Trophoblast cell (in vitro differentiated cells and primary cell): ENCODE data around the gene RECQL5.

Source experiments
- DNase-seq, 2 donors: peaks; one replicate each; pipeline ENCODE4 v3.0.0-alpha.2; 2016
- H2AFZ ChIP-seq: 2 replicates; pipeline ENCODE4 v1.6.1; 2013; ENCODE audit warnings: low read length, moderate library complexity, mild to moderate bottlenecking; ENCODE audit not compliant: insufficient read depth, poor library complexity
- H2AK5ac ChIP-seq: 2 replicates; pipeline ENCODE4 v1.6.1; 2013; ENCODE audit warnings: mild to moderate bottlenecking, low read length
- H2BK120ac ChIP-seq: 2 replicates; pipeline ENCODE4 v1.6.1; 2013; ENCODE audit warnings: low read length, mild to moderate bottlenecking, moderate library complexity; ENCODE audit not compliant: insufficient read depth, poor library complexity
- H2BK12ac ChIP-seq: 2 replicates; pipeline ENCODE4 v1.6.1; 2013; ENCODE audit warnings: mild to moderate bottlenecking, low read length, moderate library complexity
- H2BK5ac ChIP-seq: 2 replicates; pipeline ENCODE4 v1.6.1; 2013; ENCODE audit warnings: low read length, low read depth, moderate library complexity, mild to moderate bottlenecking; ENCODE audit not compliant: poor library complexity
- H3K14ac ChIP-seq: 2 replicates; pipeline ENCODE4 v1.6.1; 2013; ENCODE audit warnings: mild to moderate bottlenecking, low read length
- H3K18ac ChIP-seq: 2 replicates; pipeline ENCODE4 v1.6.1; 2013; ENCODE audit warnings: mild to moderate bottlenecking, low read length
- H3K23ac ChIP-seq: 2 replicates; pipeline ENCODE4 v1.6.1; 2013; ENCODE audit warnings: low read length
- H3K27ac ChIP-seq: 2 replicates; pipeline ENCODE4 v1.5.1; 2013; ENCODE audit warnings: low read depth, mild to moderate bottlenecking, inconsistent platforms, low read length, moderate library complexity
- H3K27me3 ChIP-seq: 2 replicates; pipeline ENCODE4 v1.6.1; 2013; ENCODE audit warnings: inconsistent platforms, mild to moderate bottlenecking, low read length, moderate library complexity; ENCODE audit not compliant: insufficient read depth
- H3K36me3 ChIP-seq, 2 experiments: 1 replicate in 1 of 2; 2 replicates in 1 of 2; pipeline ENCODE4 v1.6.1; 2013; ENCODE audit warnings: low read length in 2 of 2, mild to moderate bottlenecking in 2 of 2, moderate library complexity in 1 of 2; ENCODE audit not compliant: insufficient read depth in 2 of 2, control insufficient read depth in 1 of 2
- H3K4ac ChIP-seq: 2 replicates; pipeline ENCODE4 v1.6.1; 2013; ENCODE audit warnings: low read depth, mild to moderate bottlenecking, low read length, moderate library complexity
- H3K4me1 ChIP-seq, 2 experiments: 1 replicate in 1 of 2; 2 replicates in 1 of 2; pipeline ENCODE4 v1.6.1; 2013; ENCODE audit warnings: low read length in 2 of 2, mild to moderate bottlenecking in 2 of 2, moderate library complexity in 1 of 2; ENCODE audit not compliant: insufficient read depth in 2 of 2, control insufficient read depth in 1 of 2
- H3K4me2 ChIP-seq: 2 replicates; pipeline ENCODE4 v1.6.1; 2013; ENCODE audit warnings: inconsistent platforms, mild to moderate bottlenecking, low read length, moderate library complexity
- H3K4me3 ChIP-seq: 2 replicates; pipeline ENCODE4 v1.5.1; 2013; ENCODE audit warnings: mild to moderate bottlenecking, low read depth, low read length, inconsistent platforms
- H3K79me1 ChIP-seq: one replicate; pipeline ENCODE4 v1.6.1; 2013; ENCODE audit warnings: low read length
- H3K79me2 ChIP-seq: 2 replicates; pipeline ENCODE4 v1.6.1; 2013; ENCODE audit warnings: low read length, mild to moderate bottlenecking; ENCODE audit not compliant: control insufficient read depth, insufficient read depth, poor library complexity
- H3K9ac ChIP-seq: 2 replicates; pipeline ENCODE4 v1.6.1; 2013; ENCODE audit warnings: mild to moderate bottlenecking, low read length
- H3K9me3 ChIP-seq: 2 replicates; pipeline ENCODE4 v1.6.1; 2013; ENCODE audit warnings: low read depth, mild to moderate bottlenecking, control low read depth, inconsistent platforms, low read length; ENCODE audit not compliant: insufficient read depth
- H4K12ac ChIP-seq: 2 replicates; pipeline ENCODE4 v1.6.1; 2013; ENCODE audit warnings: low read depth, mild to moderate bottlenecking, low read length, moderate library complexity
- H4K8ac ChIP-seq: 2 replicates; pipeline ENCODE4 v1.6.1; 2013; ENCODE audit warnings: low read depth, mild to moderate bottlenecking, low read length, moderate library complexity
- H4K91ac ChIP-seq: one replicate; pipeline ENCODE4 v1.6.1; 2013; ENCODE audit warnings: low read depth, mild to moderate bottlenecking, low read length, moderate library complexity
- WGBS: extraction: QIAGEN DNeasy Blood & Tissue Kit; methylation state at CpG from one replicate; pipeline ENCODE4 v1.1.7; 2013; ENCODE audit warnings: missing lambda C conversion rate; ENCODE audit not compliant: insufficient read length, insufficient coverage; ENCODE audit errors: extremely low coverage; 5-methylcytosine and 5-hydroxymethylcytosine counted together

RECQL5 gene

GRCh38 chr17:75634754-75635609 lies 32.0 kb downstream of the RECQL5 start:
- H3K27ac ChIP-seq, result no peak overlapping the region
- H3K79me1 ChIP-seq, result peaks cover 9% of the 10 kb centered on the region
- H3K9ac ChIP-seq, result no peak overlapping the region
- no peak overlapping the region for H3K4me2 ChIP-seq
- no CpG with 5 or more reads among the region's 20 CpGs for WGBS
- no peak overlapping the region for H3K18ac ChIP-seq
- H3K36me3 ChIP-seq, result peaks cover 8 to 14% of the 10 kb centered on the region in 2 experiments
- H3K23ac ChIP-seq, result no peak overlapping the region
- H2BK5ac ChIP-seq, result no peak overlapping the region
- H3K9me3 ChIP-seq, result peaks cover 1% of the 10 kb centered on the region
- H2AK5ac ChIP-seq, result no peak overlapping the region
- no peak overlapping the region for H3K4ac ChIP-seq
- H2BK12ac ChIP-seq, result no peak overlapping the region
- no peak for DNase-seq
- peaks cover 16 to 18% of the 10 kb centered on the region in 2 experiments for H3K4me1 ChIP-seq
- no peak overlapping the region for H4K8ac ChIP-seq
- no peak overlapping the region for H2BK120ac ChIP-seq
- no peak overlapping the region for H4K91ac ChIP-seq
- H3K79me2 ChIP-seq, result no peaks in the 10 kb centered on the region
- H2AFZ ChIP-seq, result no peak overlapping the region
- H3K27me3 ChIP-seq, result no peaks in the 10 kb centered on the region
- H4K12ac ChIP-seq, result no peak overlapping the region
- no peak overlapping the region for H3K14ac ChIP-seq
- H3K4me3 ChIP-seq, result no peak overlapping the region

DNA sequence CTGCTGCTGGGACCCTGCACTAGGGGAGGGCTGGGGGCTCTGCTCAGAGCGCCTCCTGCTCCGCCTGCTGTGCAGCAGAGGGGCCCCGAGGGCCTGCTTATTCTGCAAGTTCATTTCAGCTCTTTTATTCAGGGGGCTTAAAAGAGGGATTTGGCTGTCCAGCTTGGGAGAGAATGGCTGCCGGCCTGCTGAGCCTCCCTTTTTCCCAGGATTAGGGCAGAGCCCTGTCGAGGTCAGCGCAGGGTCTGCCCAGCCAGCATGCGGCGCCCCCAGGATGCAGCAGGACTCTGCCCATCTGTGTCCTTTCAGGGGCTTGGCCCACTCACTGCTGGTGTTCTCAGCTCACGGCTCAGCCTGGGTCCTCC lies 32.6 kb downstream of the RECQL5 start:
- peaks cover 8 to 14% of the 10 kb centered on the region in 2 experiments for H3K36me3 ChIP-seq
- no CpG with 5 or more reads among the region's 9 CpGs for WGBS
- no peak overlapping the region for H3K23ac ChIP-seq
- H3K79me1 ChIP-seq, result peaks cover 6% of the 10 kb centered on the region
- no peak for DNase-seq
- H2BK5ac ChIP-seq, result no peak overlapping the region
- H2BK120ac ChIP-seq, result no peak overlapping the region
- no peak overlapping the region for H3K27ac ChIP-seq
- no peaks in the 10 kb centered on the region for H3K79me2 ChIP-seq
- peaks cover 3% of the 10 kb centered on the region for H3K9me3 ChIP-seq
- H4K91ac ChIP-seq, result no peak overlapping the region
- H3K14ac ChIP-seq, result no peak overlapping the region
- H2AK5ac ChIP-seq, result no peak overlapping the region
- no peak overlapping the region for H3K4me3 ChIP-seq
- no peak overlapping the region for H2BK12ac ChIP-seq
- H3K9ac ChIP-seq, result no peak overlapping the region
- no peak overlapping the region for H3K4me2 ChIP-seq
- H3K27me3 ChIP-seq, result no peaks in the 10 kb centered on the region
- H3K18ac ChIP-seq, result no peak overlapping the region
- H2AFZ ChIP-seq, result no peak overlapping the region
- H3K4me1 ChIP-seq, result peaks cover 11 to 13% of the 10 kb centered on the region in 2 experiments
- no peak overlapping the region for H4K12ac ChIP-seq
- H4K8ac ChIP-seq, result no peak overlapping the region
- no peak overlapping the region for H3K4ac ChIP-seq

- DNase-seq, result peak; percentile 98 to 99
- WGBS, result no CpG with 5 or more reads among the region's 27 CpGs
- Histone ChIP-seq H3K36me3 (peaks cover 8 to 11% of the 10 kb centered on the region in 2 experiments), H3K79me1 (peaks cover 4% of the 10 kb centered on the region), H2BK12ac (peak overlapping the region; percentile 38), H4K8ac (peak overlapping the region; percentile 17), H3K27me3 (no peaks in the 10 kb centered on the region), H4K12ac (no peak overlapping the region), H3K18ac (peak overlapping the region; percentile 21), H2BK5ac (no peak overlapping the region), H4K91ac (peak overlapping the region; percentile 60), H3K4me3 (no peak overlapping the region), H3K23ac (no peak overlapping the region), H3K4ac (peak overlapping the region; percentile 9), H3K14ac (peak overlapping the region; percentile 41), H3K79me2 (no peaks in the 10 kb centered on the region), H2BK120ac (peak overlapping the region; percentile 9), H3K9me3 (peaks cover 3% of the 10 kb centered on the region), H3K4me1 (peaks cover 11 to 13% of the 10 kb centered on the region in 2 experiments), H3K4me2 (peak overlapping the region; percentile 47), H2AFZ (peak overlapping the region; percentile 24), H3K9ac (no peak overlapping the region), H2AK5ac (peak overlapping the region; percentile 14), H3K27ac (peak overlapping the region; percentile 41)
Measured at GRCh38 chr17:75633486-75634375, 33.2 kb downstream of the RECQL5 start.

DNA sequence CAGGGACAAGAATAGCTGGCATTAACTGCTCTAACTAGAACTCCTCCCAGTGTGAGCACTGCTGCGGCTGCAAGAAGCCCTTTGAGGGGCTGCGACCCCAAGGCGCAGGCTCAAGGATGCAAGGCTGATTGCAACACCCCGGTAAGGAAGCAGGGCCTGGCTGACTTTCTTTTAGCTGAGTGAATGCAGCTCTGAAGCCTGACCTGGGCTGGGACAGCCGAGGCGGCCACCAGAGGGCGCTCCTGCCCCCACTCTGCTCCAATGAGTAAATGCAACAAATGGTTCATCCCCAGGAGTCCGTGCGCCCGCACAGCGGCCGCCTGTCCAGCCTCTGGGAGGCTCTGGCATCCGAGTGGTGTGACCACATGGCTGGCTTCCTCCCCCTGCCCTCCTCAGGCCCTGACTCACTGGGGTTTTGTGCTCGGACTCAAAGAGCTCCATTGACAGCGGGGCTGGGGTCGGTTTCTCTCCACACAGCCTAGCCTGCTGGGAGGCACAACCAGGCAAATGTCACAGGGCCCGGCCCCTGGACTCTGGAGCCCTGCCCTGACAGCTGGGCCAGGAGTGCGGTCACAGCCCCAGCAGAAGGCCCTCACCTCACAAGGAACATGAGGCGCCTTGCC lies 34.0 kb downstream of the RECQL5 start, which contains the start of gene SMIM5:
TSS of gene SMIM5 (plus strand) at position 572 of the 623 bp plus-strand sequence. CDS start 6,768 bp downstream, outside the sequence.
- Histone ChIP-seq H2BK120ac (peak within 1 kb of the TSS; percentile 9), H3K14ac (peak within 1 kb of the TSS; percentile 41)

More for the DNA sequence above, 34.0 kb downstream of the RECQL5 start, which contains the start of gene SMIM5:
- Histone ChIP-seq H3K9me3 (peaks cover 3% of the 10 kb centered on the region), H4K91ac (peak within 1 kb of the TSS; percentile 60), H4K8ac (peak within 1 kb of the TSS; percentile 17), H3K79me2 (no peaks in the 10 kb centered on the region), H3K4ac (peak within 1 kb of the TSS; percentile 9), H3K9ac (no peak within 1 kb of the TSS), H3K4me2 (peak within 1 kb of the TSS; percentile 47), H3K36me3 (peaks cover 12% of the 10 kb centered on the region in 2 experiments), H3K18ac (peak within 1 kb of the TSS; percentile 21), H4K12ac (no peak within 1 kb of the TSS), H2AFZ (peak within 1 kb of the TSS; percentile 24), H3K27me3 (no peaks in the 10 kb centered on the region), H3K79me1 (peaks cover 4% of the 10 kb centered on the region), H3K4me3 (no peak within 1 kb of the TSS), H2BK5ac (no peak within 1 kb of the TSS), H2BK12ac (peak within 1 kb of the TSS; percentile 38), H3K4me1 (peaks cover 11 to 13% of the 10 kb centered on the region in 2 experiments), H3K23ac (no peak within 1 kb of the TSS), H3K27ac (peak within 1 kb of the TSS; percentile 41), H2AK5ac (peak within 1 kb of the TSS; percentile 14)
- WGBS, result no CpG with 5 or more reads among the region's 19 CpGs
- peak; percentile 96 to 97 for DNase-seq
